ENCODE results near the gene CYSTM1.
"Not testable (repeated sequence)": the region's sequence is repeated elsewhere in the genome, so short reads cannot be mapped to it uniquely, and the experiment has no call there.

The CYSTM1 gene

GRCh38 chr5:140150201-140150600, 24.8 kb upstream of the CYSTM1 start:
- DNase-seq: no peak

- no peak for DNase-seq
Measured at GRCh38 chr5:140151144-140152021, 23.6 kb upstream of the CYSTM1 start.

GRCh38 chr5:140152022-140152999, 22.7 kb upstream of the CYSTM1 start:
- no peak for DNase-seq

DNA sequence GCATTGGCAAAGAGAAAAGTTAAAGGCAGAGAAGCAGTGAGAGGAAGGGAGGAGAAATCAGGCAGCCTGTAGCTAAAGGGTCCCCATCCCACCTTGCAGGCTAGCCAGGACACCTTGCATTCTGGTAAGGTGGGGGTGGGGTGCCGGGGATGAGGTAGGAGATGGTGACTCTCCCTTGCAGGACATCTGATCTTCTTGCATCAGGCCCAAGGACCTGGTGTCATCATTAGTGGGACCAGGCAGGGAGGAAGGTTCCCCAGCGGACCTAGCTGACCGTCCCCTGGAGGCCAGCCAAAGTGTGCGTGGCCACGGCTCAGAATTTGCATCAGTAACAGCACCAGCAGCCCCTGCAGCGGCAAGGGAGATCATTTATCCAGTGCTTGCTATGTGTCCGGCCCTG, 21.7 kb upstream of the CYSTM1 start:
- DNase-seq: peak in 1 of 3 donors; percentile 15

DNA sequence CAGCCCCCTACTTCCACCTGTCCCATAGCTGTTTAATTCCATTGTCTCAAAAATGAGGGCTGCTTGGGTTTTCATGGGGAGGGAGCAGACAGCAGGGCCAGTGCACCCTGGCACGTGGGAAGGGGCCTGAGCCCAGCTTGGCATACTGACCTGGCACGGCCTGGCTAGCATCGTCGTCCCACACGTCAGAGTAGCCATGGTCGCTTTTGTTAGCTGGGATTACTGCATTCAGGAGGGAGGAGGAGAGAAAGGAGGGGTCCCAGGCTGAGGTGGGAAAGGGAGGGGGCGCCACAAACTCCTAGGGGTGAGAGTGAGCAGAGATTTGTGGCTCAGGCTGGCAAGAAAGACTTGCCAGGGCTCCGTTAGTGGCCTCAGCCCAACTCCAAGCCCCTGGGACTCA, 21.1 kb upstream of the CYSTM1 start:
- DNase-seq: no peak

DNA sequence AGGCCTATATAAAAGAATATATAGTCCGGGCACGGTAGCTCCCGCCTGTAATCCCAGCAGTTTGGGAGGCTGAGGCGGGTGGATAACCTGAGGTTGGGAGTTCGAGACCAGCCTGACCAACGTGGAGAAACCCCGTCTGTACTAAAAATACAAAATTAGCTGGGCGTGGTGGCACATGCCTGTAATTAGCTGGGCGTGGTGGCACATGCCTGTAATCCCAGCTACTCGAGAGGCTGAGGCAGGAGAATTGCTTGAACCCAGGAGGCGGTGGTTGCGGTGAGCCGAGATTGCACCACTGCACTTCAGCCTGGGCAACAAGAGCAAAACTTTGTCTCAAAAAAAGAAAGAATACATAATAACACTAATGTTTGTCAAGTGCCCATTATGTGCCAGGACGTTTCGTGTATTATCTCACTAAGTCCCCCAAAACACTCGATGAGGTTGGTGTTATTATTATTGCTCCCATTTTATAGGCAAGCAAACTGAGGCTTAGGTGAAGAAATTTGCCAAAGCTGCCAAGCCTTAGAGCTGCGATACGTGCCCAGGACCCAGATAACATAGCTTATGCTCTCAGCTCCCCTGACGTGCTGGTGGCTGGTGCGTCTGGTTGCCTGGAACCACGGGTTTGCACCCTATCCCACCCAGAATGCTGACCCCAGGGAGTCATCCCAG, 20.1 kb upstream of the CYSTM1 start:
- not testable (repeated sequence) for DNase-seq

GRCh38 chr5:140157032-140157781, 17.8 kb upstream of the CYSTM1 start:
- DNase-seq: peak; percentile 91 to 95 (median 94)

- no peak for DNase-seq
Measured at GRCh38 chr5:140159014-140159927, 15.7 kb upstream of the CYSTM1 start.

DNA sequence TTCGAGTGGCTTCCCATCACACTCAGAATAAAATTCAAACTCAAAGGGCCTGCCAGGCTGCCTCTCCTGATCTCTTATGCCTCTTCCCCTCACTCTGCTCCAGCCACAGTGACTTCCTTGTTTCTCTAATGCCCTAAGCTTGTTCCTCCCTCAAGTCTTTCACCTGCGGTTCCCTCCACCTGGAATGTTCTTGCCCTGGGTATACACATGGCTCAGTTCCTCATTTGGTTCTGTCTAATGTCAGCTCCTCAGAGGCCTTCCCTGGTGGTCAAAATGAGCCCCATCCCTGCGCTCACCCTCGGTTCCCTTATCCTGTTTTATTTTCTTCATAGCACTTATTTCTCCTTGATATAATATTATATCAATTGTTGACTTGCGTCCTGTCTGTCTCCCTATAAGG, 12.7 kb upstream of the CYSTM1 start:
- DNase-seq: no peak

- DNase-seq: no peak
Measured at GRCh38 chr5:140162781-140163180, 12.2 kb upstream of the CYSTM1 start.

DNA sequence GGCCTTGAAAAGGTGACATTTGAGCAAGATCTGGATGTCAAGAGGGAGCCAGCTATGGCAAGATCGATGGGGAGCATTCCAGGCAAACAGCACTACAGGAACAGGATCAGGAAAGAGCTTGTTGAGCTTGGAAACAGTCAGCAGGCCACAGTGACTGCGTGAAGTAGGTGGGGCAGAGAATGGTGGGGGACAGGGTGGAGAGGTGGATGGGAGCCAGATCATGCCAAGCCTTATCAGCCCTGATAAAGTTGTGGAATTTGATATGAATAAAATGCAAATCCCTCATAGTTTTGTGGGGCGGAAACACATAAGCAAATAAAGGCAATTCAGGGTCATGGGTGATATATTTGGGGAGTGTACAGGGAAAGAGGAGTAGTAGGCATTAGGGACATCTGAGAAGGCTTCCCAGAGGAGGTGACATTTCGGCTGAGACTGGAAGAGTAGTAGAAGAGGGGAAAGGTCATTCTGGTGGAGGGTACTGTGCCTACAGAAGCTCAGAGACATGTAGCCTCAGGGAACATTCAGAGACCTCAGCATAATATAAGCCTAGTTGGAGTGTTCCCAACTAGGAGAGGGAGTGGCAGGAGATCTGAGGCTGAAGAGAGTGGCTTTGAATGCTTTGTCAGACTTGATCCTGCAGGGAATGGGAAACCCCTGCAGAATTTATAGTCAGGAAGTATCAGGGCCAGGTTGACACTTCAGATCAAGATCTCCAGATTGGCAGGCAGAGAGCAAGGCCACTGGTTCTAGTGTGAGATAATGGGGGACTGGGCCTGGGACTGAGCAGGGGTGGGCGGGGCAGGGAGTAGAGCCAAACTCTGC, 9.7 kb upstream of the CYSTM1 start:
- no peak for DNase-seq

- DNase-seq: no peak
Measured at GRCh38 chr5:140165923-140166270, 9.1 kb upstream of the CYSTM1 start.

- DNase-seq: peak; percentile 52 to 77 (median 70)
Measured at GRCh38 chr5:140166911-140167310, 8.1 kb upstream of the CYSTM1 start.

- no peak for DNase-seq
Measured at GRCh38 chr5:140168371-140168770, 6.6 kb upstream of the CYSTM1 start.

DNA sequence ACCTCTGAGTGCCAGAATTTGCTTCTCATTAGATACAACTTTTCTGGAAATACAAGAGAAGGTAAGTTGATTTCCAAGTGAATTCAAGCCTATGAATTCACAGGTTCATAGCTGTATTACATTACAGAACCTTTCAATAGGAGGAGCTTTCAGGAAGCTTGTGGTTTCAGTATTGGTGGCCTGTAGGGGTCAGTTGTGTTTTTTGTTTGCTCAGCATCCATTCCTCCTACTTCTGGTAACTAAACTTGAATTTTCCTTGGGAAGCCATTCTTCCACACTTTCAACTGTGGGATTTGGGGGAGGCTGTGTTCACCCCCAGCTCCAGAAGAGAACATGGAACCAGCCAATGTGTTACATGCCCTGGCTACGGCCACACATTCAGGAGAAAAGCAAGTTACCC, 5.6 kb upstream of the CYSTM1 start:
- peak in 2 of 3 donors; percentile 19 to 33 for DNase-seq

- DNase-seq: no peak
Measured at GRCh38 chr5:140172483-140172882, 2.5 kb upstream of the CYSTM1 start.

- DNase-seq: no peak
Measured at GRCh38 chr5:140174014-140174413, 974 bp upstream of the CYSTM1 start.

- DNase-seq: peak; percentile 91 to 95 (median 92)
Measured at GRCh38 chr5:140175367-140176030, 511 bp downstream of the CYSTM1 start.

GRCh38 chr5:140176031-140176387, 1.0 kb downstream of the CYSTM1 start:
- DNase-seq: peak; percentile 21 to 45 (median 27)

GRCh38 chr5:140178086-140178410, 3.1 kb downstream of the CYSTM1 start:
- peak in 1 of 3 donors; percentile 36 for DNase-seq

Data from suppressor macrophage treated with lipopolysaccharide for 1 hour (primary cell).